Progenitor cell of endocrine pancreas (in vitro differentiated cells): ENCODE results near the gene C1orf141. TPM values are rescaled to one million over a fixed set of nuclear protein-coding genes. Genes with fewer than 3 reads are reported as not detected.
"Not testable (repeated sequence)": the region's sequence is repeated elsewhere in the genome, so short reads cannot be mapped to it uniquely, and the experiment has no call there.

ENCODE experiments used
- DNase-seq: peaks from one replicate; pipeline ENCODE4 v3.0.0; 2021; ENCODE audit warnings: low spot score; ENCODE audit not compliant: unreplicated experiment
- H3K27ac Mint-ChIP-seq: 2 replicates; pipeline ENCODE4 v1.8.0; 2021; ENCODE audit warnings: mild to moderate bottlenecking, moderate library complexity, mixed read lengths
- H3K27me3 Mint-ChIP-seq: 2 replicates; pipeline ENCODE4 v1.8.0; 2021; ENCODE audit warnings: mixed read lengths
- H3K36me3 Mint-ChIP-seq: 2 replicates; pipeline ENCODE4 v1.8.0; 2022; ENCODE audit warnings: mixed read lengths; ENCODE audit not compliant: insufficient read depth
- H3K4me1 Mint-ChIP-seq: 2 replicates; pipeline ENCODE4 v1.8.0; 2021; ENCODE audit warnings: low read depth, mixed read lengths
- H3K4me3 Mint-ChIP-seq: 2 replicates; pipeline ENCODE4 v1.8.0; 2021; ENCODE audit warnings: low read depth, mild to moderate bottlenecking, moderate library complexity, mixed read lengths
- H3K9me3 Mint-ChIP-seq: 2 replicates; pipeline ENCODE4 v1.8.0; 2021; ENCODE audit warnings: low read depth, mixed read lengths
- total RNA-seq: library from RNA; stranded (reverse); gene quantifications from 2 replicates; pipeline ENCODE4 v1.2.1, GENCODE V29; 2021
- TF ChIP-seq, protein P1 (sequence below): fragments of 200-600 bp; sonication (generic); IDR thresholded peaks from one replicate; pipeline ENCODE4 v1.5.0; 2021; ENCODE audit warnings: antibody characterized with exemption, mild to moderate bottlenecking; ENCODE audit not compliant: unreplicated experiment

C1orf141 gene
- total RNA-seq, 1 donor from 2014 or later: not detected

DNA sequence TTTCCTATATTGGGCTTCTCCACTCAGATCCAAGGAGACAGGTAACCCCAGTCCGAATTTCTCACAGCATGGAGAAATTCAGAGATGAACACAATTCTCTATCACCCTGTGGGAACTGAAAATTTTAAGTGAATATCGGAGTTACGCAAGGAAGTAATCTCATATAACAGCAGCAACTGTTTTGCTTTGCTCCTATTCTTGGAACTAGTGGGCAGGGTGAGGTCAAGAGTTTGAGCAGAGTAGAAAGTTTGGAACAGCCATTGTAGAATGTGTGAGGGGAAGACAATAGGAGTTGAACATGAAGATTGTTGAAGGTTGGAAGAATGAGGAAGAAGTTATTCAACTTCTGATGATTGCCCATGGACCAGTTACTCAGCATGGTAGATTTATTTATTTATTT is 56.5 kb downstream of the C1orf141 start:
- H3K27ac Mint-ChIP-seq: no peak overlapping the region
- H3K27me3 Mint-ChIP-seq: no peaks in the 10 kb centered on the region
- peaks cover 6% of the 10 kb centered on the region for H3K9me3 Mint-ChIP-seq
- TF ChIP-seq, protein P1, sequence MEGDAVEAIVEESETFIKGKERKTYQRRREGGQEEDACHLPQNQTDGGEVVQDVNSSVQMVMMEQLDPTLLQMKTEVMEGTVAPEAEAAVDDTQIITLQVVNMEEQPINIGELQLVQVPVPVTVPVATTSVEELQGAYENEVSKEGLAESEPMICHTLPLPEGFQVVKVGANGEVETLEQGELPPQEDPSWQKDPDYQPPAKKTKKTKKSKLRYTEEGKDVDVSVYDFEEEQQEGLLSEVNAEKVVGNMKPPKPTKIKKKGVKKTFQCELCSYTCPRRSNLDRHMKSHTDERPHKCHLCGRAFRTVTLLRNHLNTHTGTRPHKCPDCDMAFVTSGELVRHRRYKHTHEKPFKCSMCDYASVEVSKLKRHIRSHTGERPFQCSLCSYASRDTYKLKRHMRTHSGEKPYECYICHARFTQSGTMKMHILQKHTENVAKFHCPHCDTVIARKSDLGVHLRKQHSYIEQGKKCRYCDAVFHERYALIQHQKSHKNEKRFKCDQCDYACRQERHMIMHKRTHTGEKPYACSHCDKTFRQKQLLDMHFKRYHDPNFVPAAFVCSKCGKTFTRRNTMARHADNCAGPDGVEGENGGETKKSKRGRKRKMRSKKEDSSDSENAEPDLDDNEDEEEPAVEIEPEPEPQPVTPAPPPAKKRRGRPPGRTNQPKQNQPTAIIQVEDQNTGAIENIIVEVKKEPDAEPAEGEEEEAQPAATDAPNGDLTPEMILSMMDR: no peak
- H3K4me3 Mint-ChIP-seq: no peak overlapping the region
- no peaks in the 10 kb centered on the region for H3K36me3 Mint-ChIP-seq
- no peaks in the 10 kb centered on the region for H3K4me1 Mint-ChIP-seq
- DNase-seq: no peak

DNA sequence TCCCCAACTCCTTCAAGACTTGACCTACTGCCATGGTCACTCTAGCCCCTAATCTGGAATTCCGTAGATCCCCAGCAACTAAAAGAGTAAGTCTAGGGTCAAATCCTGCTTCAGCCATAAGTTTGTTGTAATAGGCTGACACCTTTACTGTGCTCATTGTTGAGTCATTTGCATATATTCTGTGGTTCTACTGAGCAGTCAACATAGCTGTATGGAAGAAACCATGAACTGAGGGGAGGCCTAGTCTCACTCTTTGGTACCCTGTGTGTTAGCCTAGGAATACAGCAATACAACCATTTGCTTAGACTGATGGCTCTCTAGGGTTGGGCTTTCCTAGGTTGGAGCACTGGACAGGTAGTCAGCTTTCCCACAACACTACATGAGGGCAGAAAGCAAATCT is 57.2 kb downstream of the C1orf141 start:
- no peak overlapping the region for H3K4me3 Mint-ChIP-seq
- H3K27ac Mint-ChIP-seq: no peak overlapping the region
- TF ChIP-seq, protein P1: no peak
- DNase-seq: no peak
- H3K27me3 Mint-ChIP-seq: no peaks in the 10 kb centered on the region
- H3K9me3 Mint-ChIP-seq: peaks cover 6% of the 10 kb centered on the region
- H3K4me1 Mint-ChIP-seq: no peaks in the 10 kb centered on the region
- H3K36me3 Mint-ChIP-seq: no peaks in the 10 kb centered on the region

GRCh38 chr1:67072749-67073148 is 62.0 kb downstream of the C1orf141 start:
- Mint-ChIP-seq H3K36me3 (peaks cover 3% of the 10 kb centered on the region), H3K4me1 (no peaks in the 10 kb centered on the region), H3K27ac (no peak overlapping the region), H3K9me3 (peaks cover 9% of the 10 kb centered on the region), H3K27me3 (no peaks in the 10 kb centered on the region), H3K4me3 (no peak overlapping the region)
- DNase-seq: no peak
- TF ChIP-seq, protein P1: no peak

DNA sequence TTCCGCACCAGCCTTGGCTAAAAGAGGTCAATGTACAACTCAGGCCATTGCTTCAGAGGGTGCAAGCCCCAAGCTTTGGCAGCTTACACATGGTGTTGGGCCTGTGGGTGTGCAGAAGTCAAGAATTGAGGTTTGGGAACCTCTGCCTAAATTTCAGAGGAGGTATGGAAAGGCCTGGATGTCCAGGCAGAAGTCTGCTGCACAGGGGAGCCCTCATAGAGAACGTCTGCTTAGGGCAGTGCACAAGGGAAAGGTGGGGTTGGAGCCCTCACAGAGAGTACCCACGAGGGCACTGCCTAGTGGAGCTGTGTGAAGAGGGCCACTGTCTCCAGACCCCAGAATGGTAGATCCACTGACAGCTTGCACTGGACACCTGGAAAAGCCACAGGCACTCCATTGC is 67.1 kb downstream of the C1orf141 start:
- not testable (repeated sequence) for H3K27ac Mint-ChIP-seq, H3K36me3 Mint-ChIP-seq, H3K4me3 Mint-ChIP-seq, DNase-seq, H3K27me3 Mint-ChIP-seq, H3K4me1 Mint-ChIP-seq
- H3K9me3 Mint-ChIP-seq: peaks cover 11% of the 10 kb centered on the region

- Mint-ChIP-seq H3K4me1 (peaks cover 3% of the 10 kb centered on the region), H3K36me3 (no peaks in the 10 kb centered on the region), H3K9me3 (peaks cover 4% of the 10 kb centered on the region), H3K27ac (no peak overlapping the region), H3K4me3 (no peak overlapping the region), H3K27me3 (peaks cover 9% of the 10 kb centered on the region)
- DNase-seq: no peak
- TF ChIP-seq, protein P1: no peak
Observed at GRCh38 chr1:67062412-67062811, 72.4 kb downstream of the C1orf141 start.

- DNase-seq: no peak
- TF ChIP-seq, protein P1: no peak
- Mint-ChIP-seq H3K36me3 (no peaks in the 10 kb centered on the region), H3K27me3 (peaks cover 9% of the 10 kb centered on the region), H3K27ac (no peak overlapping the region), H3K4me3 (no peak overlapping the region), H3K4me1 (peaks cover 3% of the 10 kb centered on the region), H3K9me3 (no peaks in the 10 kb centered on the region)
Observed at GRCh38 chr1:67061266-67061665, 73.5 kb downstream of the C1orf141 start.
